Measurements from ENCODE around the gene RNLS.

Gene RNLS

DNA sequence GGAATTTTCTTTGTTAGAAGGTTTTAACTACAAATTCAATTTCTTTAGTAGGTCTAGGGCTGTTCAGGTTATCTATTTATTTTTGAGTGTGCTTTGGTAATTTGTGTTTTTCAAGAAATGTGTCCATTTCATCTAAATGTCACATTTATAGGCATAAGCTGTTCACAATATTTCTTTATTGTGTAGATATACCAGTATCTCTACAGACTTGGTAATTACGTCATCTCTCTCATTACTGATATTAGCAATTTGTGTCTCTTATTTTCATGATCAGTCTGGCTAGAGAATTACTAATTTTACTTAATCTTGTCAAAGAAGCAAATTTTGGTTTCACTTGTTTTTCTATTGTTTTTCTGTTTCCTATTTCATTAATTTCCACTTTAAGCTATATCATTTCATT, 152.0 kb downstream of the RNLS start:
- no peak for DNase-seq (ENCODE audit: low spot score)

DNA sequence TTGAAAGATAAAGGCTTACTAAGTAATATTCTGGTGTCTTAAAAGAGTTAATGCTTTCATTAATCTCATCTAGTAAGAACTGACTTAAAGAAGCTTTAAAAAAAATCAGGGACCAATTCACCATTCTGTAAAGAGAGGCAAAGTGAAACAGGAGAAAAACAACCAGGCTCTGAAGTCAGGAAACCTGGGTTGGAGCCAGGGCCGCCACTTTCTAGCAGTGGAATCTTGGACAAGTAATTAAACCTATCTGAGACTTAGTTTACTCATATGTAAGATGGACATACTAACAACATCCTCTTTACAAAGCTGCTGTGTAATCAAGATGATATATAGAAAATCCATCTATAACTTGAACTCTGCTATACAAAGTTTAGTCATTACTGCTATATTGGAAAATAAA, 154.1 kb downstream of the RNLS start:
- no peak for DNase-seq (ENCODE audit: low spot score)

DNA sequence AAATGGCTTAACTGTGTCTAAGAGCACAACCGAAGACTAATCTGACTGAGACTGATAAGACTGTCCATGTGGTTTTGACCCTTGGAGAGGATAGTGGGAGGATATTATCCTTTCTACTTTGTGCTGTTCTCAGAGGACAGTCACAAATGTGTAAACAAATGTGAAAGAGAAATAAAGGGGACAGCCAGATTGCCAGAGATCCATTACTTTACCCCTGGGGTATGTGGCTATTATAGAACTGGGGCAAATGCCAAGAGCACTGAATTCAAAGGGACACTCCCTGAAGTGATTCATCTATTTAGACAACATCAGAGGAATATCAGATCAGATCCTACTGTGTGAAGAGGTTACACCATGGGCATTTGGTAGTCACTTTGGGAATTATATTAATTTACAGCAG, 154.7 kb downstream of the RNLS start:
- no peak for DNase-seq (ENCODE audit: low spot score)

DNA sequence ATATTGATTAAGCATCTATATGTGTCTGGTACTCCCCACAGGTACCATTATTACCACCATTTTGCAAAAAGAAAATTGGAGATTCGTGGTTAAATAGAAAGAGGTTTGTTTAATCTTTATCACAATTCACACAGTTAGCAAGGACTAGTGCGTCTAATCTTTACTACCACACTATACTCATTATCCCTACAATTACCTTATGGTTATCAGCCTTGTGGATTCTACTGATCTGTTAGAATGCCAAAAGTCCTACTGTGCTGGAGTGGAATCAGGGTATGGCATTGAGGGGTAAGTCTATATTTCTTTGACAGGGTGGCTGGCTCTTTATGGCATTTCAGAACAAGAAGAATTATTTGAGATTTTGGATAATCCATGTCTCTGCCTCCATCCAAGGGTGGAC, 156.1 kb downstream of the RNLS start:
- no peak for DNase-seq (ENCODE audit: low spot score)

DNA sequence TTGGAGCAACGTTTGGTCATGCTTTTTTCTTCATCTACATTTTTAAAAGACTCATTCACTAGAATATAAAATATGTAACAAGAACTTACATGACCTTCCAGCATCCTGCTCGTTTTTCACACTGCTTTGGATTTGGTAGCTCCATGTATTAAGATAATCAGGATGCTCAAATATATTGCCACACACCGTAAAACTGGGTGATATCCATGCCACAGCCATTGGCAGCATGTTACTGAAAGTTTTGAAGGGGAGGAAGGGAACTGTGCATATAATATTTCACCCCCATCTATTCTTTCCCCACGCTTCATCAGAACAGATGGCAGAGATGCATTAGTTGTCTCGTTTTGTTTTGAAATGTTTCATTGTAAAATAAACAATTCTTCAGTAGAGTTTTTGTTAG, 158.2 kb downstream of the RNLS start:
- DNase-seq (ENCODE audit: low spot score), result no peak

DNA sequence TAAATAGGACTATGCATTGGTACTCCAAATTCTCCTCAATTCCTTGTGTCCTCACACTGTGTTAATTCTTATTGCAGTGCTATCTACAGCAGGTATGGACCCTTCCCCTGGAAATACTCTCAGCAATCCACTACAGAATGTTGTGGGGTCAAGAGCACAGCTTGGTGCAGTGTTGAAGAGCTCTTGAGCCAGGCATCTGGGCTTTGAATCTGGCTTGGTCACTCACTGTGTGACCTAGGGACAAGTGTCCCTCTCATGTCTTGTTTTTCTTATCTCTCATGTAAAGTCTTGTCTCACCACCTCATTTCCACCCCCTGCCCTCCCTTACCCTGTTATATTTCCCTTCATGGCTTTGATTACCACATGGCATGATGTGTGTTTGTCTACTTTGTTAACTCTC, 159.4 kb downstream of the RNLS start:
- no peak for DNase-seq (ENCODE audit: low spot score)

DNA sequence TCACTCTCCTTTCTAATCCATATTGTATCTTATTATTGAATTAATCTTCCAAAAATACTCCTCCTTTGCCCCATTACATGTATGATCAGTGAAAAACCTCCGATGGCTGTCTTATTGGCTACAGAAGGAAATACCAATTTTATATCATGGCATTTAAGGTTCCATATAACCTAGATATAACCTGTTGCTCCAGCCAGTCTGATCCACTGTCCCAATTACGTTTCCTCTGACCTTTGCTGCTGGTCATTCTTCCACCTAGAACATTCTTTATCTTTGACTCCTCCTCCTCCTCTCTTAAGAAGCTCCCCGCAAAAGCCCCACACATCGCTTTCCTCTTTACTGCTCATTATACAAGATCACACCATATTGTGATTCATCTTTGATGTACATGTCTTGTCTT, 161.5 kb downstream of the RNLS start:
- no peak for DNase-seq (ENCODE audit: low spot score)

DNA sequence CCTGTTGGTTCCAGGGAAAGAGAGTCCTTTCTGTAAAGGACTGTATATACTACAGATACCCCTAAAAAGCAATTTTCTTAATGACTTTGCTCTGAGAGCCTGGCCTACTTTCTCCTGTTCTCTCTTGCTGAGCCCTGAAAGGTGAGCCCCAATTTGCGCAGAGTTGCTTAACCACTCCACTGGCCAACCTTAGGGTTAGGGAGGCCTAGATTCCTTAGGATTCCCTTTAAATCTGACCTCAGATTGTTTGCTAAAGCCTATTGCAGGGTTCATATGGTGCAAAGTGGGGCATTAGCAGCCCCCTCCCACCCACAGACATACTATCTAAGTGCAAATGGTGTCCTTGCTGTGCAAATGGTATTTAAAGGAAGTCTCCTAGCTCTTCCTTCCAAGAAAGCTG, 164.2 kb downstream of the RNLS start:
- no peak for DNase-seq (ENCODE audit: low spot score)

DNA sequence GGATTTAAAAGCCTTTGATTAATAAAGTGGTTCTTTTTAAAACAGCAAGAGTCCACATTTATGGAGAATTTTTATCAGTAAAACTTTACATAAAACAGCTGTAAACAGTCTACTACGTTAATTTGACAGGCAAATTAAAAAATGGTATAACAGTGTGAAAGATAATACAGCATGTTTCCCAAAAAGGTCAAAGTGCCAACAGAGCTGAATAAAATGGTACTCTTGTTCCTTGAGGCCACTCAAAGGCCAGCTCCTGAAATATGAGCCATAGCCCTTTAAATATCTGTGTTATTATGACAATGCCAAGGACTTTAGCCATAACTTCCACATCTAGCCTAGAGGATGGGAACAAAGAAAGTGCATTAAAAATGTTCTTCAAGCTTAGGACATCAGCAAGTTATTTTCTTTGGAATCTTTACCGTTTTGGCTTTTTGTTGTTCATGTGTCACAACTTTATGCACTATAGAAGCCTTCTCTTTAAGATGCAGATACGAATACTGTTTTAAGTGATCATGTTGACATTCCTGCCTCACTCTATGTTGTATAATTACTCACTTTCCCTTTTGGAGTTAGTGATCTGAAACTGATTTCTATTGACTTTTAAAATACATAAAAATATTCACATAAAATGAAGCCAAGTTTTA, 165.6 kb downstream of the RNLS start:
- DNase-seq (ENCODE audit: low spot score), result no peak

DNA sequence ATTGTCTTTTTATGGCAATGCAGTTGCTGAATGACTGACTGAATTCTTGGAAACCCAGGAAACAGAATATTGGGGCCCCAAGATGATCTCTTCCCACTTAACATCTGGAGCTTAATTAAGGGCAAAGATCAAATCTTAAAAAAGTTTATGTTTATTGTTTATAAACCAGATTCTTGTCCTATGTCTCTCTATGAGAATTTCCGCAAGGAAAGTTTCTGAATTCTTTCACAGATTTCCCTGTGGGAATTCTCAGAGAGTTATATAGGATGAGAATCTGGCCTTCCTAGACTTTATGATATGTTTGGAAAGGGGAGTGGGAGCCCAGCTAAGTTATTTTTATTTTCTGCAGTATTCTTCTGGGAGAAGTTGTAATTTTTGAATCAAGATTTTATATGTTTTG, 166.3 kb downstream of the RNLS start:
- DNase-seq (ENCODE audit: low spot score), result no peak

DNA sequence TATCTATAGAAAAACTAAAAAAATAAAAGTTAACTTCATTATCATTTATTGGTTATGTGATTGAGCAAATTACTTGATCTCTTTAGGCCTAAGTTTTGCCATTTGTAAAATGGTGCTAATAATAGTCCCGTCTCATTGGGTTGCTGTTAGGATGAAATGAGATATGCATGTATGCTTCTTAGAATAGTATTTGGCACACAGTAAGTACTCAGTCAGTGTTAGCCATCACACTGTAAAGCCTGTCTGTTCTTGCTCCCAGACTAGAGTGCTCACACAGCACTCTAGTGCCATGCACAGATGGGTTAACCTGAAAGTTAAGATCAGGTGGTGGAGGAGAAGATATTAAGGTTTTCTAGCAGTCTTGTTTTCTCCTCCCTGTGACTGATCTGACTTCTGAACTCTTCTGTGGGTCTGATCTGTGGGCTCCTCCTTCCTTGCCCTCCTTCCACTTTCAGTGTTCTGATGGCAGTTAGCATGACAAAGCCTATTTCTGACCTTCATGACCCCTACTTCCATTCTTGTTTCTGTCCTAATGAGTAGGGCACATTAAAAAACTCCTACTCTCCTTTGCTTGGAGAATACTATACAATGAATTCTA, 167.5 kb downstream of the RNLS start:
- DNase-seq (ENCODE audit: low spot score), result no peak

DNA sequence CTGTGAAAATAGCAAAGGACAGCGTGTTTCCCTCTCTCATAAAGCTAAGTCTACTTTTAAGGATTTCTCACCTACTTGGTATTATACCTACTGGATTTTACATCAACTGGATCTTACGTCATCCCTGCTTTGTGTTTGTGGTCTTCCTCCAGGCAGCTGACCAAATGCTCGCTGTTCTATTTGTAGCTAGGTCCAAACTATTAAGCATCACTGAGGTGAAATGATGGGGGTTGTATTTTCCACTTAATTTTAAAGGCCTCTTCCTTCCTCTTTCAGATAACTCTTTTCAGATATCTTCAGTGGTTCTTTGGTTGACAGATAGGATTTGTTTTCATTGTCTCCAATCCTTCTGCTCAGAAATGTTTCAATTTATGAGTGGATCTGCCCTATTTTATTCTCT, 169.7 kb downstream of the RNLS start:
- DNase-seq (ENCODE audit: low spot score), result no peak

DNA sequence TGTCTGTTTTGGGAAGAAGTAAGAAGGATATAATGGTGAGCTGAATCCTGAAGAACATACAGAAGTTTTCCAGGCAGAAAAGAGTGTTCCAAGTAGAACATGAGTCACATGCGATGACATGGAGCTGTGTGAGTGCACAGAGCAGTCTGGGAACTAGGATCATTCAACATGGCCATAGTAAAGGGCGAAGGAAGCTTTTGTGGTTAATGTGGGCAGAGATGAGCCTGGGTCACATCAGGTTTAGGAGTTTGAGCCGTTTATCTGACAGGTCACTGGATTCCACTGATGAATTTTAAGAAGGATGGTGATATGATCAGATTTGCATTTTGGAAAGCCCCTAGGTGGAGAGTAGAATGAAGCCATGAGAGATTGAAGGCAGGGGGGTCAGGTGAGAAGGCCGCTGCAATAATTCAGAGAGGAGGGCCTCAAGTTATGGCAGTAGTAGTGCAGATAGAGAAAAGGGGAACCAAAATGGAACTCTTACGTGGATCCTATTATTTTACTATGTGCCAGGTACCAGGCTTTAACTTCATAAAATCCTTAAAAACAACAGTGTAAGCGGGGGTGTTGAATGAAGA, 171.3 kb downstream of the RNLS start:
- DNase-seq (ENCODE audit: low spot score), result no peak

DNA sequence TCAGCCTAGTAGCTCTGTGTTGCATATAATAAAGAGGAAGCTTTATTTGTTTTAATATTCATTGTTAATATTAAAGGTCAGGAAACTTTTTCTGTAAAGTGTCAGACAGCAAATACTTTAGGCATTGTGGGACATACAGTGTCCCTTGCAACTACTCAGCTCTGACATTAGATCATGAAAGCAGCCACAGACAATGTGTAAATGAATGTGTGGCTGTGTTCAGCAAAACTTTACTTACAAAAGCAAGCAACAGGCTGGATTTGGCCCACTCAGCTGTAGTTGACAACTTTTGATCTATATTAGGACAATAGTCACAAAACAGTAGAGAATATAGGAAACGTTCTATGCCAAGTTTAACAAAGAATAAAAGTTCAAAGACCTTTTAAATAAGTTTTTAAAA, 173.3 kb downstream of the RNLS start:
- DNase-seq (ENCODE audit: low spot score), result no peak

DNA sequence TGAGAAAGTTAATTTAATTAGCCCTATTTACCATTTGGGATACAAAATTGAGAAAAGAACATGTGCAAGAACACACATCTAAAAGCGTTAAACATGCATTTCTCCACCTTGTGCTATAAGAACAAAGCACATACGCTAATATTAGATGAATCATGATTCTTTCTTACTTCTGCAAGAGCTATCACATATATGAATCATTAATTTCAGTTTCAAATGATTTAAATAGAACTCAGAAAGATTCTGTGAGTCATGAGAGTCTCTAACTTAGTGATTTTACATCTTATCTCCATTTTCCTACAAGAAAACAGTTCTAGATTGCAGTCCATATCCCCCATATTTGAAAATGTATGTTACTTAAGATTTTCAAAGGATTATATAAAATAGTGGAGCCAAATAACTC, 173.9 kb downstream of the RNLS start:
- DNase-seq (ENCODE audit: low spot score), result no peak

DNA sequence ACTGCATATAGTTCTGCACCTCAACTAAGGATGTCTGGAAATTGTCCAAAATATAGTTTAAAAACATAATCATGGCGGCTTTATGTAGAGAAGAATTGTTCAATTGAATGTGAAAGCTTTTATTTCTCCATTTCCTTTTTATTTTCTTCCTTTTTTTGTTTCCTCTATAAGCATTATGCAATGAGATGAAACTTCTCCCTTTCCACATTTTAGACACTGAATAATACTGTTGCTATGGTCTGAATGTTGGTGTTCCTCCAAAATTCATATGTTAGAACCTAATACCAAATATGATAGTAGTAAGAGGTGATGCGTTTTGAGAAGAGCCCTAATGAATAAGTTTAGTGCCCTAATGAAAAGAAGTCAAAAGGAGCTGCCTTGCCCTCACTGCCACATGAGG, 175.0 kb downstream of the RNLS start:
- no peak for DNase-seq (ENCODE audit: low spot score)

DNA sequence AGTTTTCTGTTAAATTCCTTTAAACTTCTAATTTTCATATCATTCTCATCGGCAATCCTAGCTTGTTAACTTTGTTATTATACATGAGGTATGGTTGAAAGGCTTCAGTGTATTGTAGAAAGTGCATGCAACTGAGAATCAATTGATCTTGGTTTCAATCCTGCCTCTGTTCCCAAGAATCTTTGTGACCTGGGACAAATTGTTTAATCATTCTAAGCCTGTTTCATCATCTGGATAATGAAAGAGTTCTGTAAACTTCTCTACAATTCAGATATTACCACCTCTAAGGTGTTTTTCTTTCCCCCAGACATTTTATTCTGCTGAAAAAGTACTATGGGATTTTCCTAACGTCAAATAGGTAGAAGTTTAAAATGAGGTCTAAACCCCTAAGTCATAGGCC, 179.0 kb downstream of the RNLS start:
- no peak for DNase-seq (ENCODE audit: low spot score)

DNA sequence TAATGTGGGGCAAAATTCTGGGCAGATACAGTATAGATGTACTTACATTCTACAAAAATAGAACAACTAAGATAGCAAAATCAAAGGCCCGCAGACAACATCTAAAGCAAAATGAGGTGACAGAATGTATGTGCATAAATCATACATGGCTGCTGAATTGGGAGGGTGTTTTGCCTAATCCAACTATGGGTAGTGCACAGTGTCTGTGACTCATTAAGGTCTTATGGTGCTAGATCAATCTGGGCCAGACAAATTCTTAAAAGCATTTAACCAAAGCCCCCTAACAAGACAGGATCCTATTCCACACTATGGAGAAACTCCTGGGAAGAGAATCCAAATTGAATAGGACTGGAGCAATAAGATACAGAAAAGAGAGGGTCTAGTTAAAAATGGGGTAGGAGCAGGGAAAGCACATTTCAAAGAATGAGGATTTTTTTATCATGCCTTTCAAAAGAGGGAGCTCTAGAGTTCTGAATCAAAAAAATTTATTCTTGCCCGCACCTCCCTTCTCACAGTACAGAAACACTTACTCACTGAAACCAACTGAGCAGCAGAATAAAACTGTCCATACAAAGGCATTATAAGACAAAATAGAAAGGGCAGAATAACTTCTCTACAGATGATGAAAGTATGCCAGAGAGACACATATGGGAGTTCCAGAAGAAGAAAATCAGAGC, 181.3 kb downstream of the RNLS start:
- DNase-seq (ENCODE audit: low spot score), result no peak

DNA sequence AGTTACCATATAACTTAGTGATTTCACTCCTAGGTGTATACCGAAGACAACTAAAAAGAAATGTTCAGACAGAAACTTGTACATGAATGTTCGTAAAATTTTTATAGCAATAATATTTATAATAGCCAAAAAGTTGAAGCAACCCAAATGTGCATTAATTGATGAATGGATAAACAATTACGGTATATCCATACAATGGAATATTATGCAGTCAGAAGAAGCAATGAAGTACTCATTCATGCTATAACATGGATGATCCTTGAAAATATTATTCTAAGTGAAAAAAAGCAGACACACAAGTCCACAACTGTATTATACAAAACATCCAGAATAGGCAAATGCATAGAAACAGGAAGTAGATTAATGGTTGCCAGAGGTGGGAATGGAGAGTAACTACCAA, 183.9 kb downstream of the RNLS start:
- no peak for DNase-seq (ENCODE audit: low spot score)

DNA sequence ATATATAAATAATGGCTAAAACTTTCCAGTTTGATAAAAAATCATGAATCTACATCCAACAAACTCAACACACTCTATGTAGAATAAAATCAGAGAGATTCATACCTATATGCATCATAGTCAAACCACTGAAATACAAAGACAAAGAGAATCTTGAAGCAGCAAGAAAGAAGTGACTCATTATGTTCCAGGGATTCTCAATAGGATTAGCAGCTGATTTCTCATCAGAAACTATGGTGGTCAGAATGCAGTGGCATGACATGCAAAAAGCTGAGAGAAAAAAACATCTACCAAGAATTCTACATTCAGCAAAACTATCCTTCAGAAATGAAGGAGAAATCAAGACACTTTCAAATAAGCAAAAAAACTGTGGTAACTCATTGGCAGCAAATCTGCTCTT, 187.4 kb downstream of the RNLS start:
- no peak for DNase-seq (ENCODE audit: low spot score)

DNA sequence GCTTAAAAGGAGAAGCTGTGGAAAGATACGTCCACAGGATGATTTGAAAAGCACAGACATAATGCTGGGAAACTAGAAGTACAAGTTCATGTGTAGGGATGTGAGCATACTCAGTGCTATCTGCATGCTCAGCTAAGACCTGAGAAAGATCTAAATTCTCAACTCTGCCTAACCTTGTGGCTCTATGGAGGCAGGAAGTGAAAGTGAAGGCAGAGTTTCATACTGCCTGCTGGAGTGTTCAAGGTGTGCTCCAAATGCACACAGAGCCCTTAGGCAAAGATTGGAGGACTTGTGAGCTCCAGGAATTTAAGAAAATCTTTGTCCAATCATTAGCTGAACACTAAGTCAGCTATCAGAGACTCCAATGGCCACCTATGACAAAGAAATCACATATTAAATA, 190.9 kb downstream of the RNLS start:
- no peak for DNase-seq (ENCODE audit: low spot score)

DNA sequence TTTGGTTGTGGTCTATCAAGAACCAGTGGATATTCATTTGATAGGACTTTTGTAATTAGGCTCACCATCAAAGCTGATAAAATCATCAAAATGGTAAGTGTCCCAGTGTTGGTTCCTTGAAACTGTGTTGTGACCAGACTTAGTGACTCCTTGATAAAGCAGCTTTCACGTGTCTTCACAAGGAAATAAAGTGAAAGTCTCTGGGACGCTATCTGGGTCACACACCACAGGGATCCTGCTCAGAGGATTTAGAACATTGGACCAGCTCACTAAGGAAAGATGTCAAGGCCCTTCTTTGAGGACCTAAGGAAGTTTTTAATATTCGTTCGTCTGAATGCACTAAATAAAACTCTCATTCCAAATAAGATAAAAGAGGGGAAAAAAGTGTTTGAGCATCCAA, 193.1 kb downstream of the RNLS start:
- DNase-seq (ENCODE audit: low spot score), result no peak

DNA sequence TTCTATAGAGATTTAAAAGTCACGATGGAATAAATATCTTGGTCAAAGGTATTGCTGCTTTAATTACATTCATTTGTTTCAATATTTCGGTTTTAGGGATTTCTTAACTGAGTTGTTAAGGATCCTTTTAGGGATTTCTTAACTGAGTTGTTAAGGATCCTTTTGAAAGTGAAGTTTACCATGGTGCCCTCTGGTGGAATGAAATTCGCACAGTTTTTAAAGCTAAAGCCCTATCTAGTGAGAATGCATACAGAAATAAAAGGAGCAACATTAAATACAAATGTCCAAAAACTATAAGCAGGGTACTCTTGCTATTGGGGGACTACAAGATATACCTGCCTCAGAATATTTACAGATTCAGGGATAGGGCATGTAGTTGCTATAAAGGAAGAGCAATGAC, 193.7 kb downstream of the RNLS start:
- DNase-seq (ENCODE audit: low spot score), result no peak

DNA sequence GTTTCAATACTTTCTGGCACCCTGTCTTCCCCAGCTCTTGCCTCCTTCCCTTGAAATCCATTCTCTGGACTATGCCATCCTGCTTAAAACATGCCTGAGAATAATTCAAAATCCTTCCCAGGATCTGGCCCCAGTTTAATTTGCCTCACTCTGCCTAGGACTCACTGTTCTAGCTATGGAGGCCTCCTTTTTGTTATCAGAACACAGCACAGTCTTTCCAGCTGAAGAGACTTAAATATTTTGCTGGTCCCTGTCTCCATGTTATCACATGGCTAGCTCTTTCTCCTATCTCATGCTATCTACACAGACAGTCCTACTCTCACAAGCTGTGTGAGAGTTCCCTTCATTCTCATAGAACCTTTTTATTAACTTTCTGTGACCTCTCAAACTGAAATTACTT, 194.8 kb downstream of the RNLS start:
- DNase-seq (ENCODE audit: low spot score), result no peak

Data from hepatic stellate cell (primary cell).